Neural progenitor cell (in vitro differentiated cells): ENCODE results near the gene CPA1.

Source experiments
- EZH2phosphoT487 ChIP-seq: fragments of 200-600 bp; sonication (generic); IDR thresholded peaks from 2 replicates; pipeline ENCODE4 v1.6.1; 2017; ENCODE audit warnings: antibody characterized with exemption
- TF ChIP-seq, protein P1 (sequence below): fragments of 200-600 bp; sonication (generic); IDR thresholded peaks from 2 replicates; pipeline ENCODE4 v1.5.1; 2017; ENCODE audit warnings: antibody characterized with exemption, mild to moderate bottlenecking

DNA sequence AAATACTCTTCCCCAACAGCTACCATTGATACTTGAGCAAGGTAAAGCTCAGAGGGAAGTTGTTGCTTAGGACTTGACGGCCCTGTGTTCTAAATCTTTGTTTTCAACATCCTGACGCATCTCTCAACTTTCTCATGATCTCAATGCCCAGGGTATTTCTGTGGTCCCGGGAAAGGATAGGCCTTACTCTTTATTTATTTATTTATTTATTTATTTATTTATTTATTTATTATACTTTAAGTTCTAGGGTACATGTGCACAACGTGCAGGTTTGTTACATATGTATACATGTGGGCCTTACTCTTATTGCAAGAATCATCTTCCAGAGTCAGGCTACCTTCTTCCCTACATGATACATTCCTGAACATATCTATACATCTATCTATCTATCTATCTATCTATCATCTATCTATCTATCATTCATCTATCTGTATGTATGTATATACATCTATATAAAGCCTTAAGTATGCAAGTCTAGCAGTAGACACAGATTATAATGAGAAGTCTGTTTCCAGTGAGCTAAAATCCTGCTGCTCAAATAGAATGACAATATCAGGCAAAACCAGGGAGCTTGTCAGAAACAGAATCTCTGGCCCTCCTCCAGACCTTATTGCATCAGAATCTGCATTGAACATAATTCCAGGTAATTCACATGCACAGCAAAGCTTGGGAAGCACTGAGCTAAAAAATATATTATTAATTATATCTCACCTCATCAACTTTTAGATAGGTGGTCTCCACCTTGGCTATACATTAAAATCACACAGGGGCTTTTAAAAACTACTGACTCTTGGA lies 47.8 kb upstream of the CPA1 start:
- TF ChIP-seq, protein P1, sequence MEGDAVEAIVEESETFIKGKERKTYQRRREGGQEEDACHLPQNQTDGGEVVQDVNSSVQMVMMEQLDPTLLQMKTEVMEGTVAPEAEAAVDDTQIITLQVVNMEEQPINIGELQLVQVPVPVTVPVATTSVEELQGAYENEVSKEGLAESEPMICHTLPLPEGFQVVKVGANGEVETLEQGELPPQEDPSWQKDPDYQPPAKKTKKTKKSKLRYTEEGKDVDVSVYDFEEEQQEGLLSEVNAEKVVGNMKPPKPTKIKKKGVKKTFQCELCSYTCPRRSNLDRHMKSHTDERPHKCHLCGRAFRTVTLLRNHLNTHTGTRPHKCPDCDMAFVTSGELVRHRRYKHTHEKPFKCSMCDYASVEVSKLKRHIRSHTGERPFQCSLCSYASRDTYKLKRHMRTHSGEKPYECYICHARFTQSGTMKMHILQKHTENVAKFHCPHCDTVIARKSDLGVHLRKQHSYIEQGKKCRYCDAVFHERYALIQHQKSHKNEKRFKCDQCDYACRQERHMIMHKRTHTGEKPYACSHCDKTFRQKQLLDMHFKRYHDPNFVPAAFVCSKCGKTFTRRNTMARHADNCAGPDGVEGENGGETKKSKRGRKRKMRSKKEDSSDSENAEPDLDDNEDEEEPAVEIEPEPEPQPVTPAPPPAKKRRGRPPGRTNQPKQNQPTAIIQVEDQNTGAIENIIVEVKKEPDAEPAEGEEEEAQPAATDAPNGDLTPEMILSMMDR = no peak
- no peak for TF ChIP-seq EZH2phosphoT487
